ENCODE results near the gene ABHD4. TPM values are rescaled to one million over a fixed set of nuclear protein-coding genes. Genes with fewer than 3 reads are reported as not detected.

Gene ABHD4
- total and polyA plus RNA-seq, 10 of the 15 experiments (the other 5 are each of a cell fraction or from before 2014, with no cell fraction given), result 5.4 to 28.7 (median 10.8) TPM

DNA sequence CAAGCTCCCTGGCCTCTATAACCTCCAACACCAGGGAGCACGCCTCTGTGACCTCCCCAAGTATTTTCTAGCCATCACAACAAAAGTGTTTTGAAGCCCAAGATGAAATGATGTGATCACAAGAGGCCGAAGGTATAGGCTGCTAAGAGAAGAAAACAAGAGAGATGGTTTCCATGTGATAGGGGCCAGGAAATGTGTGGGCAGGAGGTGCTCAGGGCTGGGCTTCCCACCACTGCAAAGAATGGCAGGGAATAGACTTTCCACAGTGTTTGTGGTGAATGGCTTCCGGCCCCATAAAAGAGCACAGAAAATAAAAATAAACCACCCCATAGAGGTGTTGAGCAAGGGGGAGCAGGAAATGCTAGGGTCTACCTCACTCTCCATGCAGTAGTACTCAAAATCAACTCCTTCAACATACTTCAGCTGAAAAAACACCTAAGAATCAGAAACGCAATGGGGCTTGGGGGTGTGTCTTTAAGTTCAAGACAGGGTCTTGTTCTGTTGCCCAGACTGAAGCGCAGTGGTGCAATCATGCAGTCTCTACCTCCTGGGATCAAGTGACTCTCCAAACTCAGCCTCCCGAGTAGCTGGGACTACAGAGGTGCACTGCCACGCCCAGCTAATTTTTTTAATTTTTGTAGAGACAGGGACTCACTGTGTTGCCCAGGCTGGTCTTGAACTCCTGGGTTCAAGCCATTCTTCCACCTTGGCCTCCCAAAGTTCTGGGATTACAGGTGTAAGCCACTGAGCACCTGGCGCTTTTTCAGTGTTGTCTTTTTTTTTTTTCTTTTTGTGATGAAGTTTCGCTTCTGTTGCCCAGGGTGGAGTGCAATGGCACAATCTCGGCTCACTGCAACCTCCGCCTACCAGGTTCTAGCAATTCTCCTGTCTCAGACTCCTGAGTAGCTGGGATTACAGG, 36.2 kb upstream of the ABHD4 start:
- Histone ChIP-seq H3K4me1 (ENCODE audit: control insufficient read depth, insufficient read depth, low read length) (peaks cover 86% of the 10 kb centered on the region), H3K4me2 (ENCODE audit: control insufficient read depth, insufficient read depth) (peak overlapping the region; percentile 2; the same call in 1 of the 2 replicates)
- TF ChIP-seq, protein P1, sequence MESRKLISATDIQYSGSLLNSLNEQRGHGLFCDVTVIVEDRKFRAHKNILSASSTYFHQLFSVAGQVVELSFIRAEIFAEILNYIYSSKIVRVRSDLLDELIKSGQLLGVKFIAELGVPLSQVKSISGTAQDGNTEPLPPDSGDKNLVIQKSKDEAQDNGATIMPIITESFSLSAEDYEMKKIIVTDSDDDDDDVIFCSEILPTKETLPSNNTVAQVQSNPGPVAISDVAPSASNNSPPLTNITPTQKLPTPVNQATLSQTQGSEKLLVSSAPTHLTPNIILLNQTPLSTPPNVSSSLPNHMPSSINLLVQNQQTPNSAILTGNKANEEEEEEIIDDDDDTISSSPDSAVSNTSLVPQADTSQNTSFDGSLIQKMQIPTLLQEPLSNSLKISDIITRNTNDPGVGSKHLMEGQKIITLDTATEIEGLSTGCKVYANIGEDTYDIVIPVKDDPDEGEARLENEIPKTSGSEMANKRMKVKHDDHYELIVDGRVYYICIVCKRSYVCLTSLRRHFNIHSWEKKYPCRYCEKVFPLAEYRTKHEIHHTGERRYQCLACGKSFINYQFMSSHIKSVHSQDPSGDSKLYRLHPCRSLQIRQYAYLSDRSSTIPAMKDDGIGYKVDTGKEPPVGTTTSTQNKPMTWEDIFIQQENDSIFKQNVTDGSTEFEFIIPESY (IDR thresholded peaks at IDR 0.05), result no peak
- TF ChIP-seq MEF2A (IDR thresholded peaks at IDR 0.05; ENCODE audit: insufficient read depth, low read depth, low read length), result peak; percentile 82
- TF ChIP-seq TBL1XR1 (IDR thresholded peaks at IDR 0.05; ENCODE audit: low read depth, low read length), result 0 out of 2 replicates have a peak, but pooled peaks have one; percentile 63
- TF ChIP-seq SIX5 (IDR thresholded peaks at IDR 0.05; ENCODE audit: low read depth, low read length, severe bottlenecking), result no peak
- peak; percentile 36; the same call in 1 of the 2 replicates for TF ChIP-seq SMARCA5 (IDR thresholded peaks at IDR 0.05)
- peak; percentile 60; the same call in 1 of the 2 replicates for TF ChIP-seq PAX5 (IDR thresholded peaks at IDR 0.05; ENCODE audit: borderline replicate concordance, low read depth, low read length)
- 0 out of 2 replicates have a peak, but pooled peaks have one; percentile 52 for TF ChIP-seq TCF7 (IDR thresholded peaks at IDR 0.05; ENCODE audit: borderline replicate concordance)
- TF ChIP-seq ZNF384 (IDR thresholded peaks at IDR 0.05; ENCODE audit: borderline replicate concordance, low read depth, low read length), result 0 out of 2 replicates have a peak, but pooled peaks have one; percentile 27
- peak; percentile 96 for TF ChIP-seq EED (IDR thresholded peaks at IDR 0.05; ENCODE audit: low read depth)
- TF ChIP-seq EP300 (IDR thresholded peaks at IDR 0.05; ENCODE audit: borderline replicate concordance in 1 of 2, control insufficient read depth in 1 of 2, low read depth in 2 of 2, low read length in 2 of 2), result peak; percentile 61 to 76
- TF ChIP-seq RB1 (IDR thresholded peaks at IDR 0.05; ENCODE audit: borderline replicate concordance), result no peak
- peak; percentile 21; the same call in 1 of the 2 replicates for TF ChIP-seq POLR2A (IDR thresholded peaks at IDR 0.05; ENCODE audit: low read depth, low read length)
- no peak for TF ChIP-seq MYB (IDR thresholded peaks at IDR 0.05; ENCODE audit: borderline replicate concordance, low read depth, low read length)
- TF ChIP-seq RCOR1 (conservative IDR thresholded peaks at IDR 0.05; ENCODE audit: low read depth, low read length), result no peak
- peak; percentile 95 to 98 for TF ChIP-seq IKZF2 (IDR thresholded peaks at IDR 0.05)
- TF ChIP-seq, protein P2, sequence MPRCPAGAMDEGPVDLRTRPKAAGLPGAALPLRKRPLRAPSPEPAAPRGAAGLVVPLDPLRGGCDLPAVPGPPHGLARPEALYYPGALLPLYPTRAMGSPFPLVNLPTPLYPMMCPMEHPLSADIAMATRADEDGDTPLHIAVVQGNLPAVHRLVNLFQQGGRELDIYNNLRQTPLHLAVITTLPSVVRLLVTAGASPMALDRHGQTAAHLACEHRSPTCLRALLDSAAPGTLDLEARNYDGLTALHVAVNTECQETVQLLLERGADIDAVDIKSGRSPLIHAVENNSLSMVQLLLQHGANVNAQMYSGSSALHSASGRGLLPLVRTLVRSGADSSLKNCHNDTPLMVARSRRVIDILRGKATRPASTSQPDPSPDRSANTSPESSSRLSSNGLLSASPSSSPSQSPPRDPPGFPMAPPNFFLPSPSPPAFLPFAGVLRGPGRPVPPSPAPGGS (IDR thresholded peaks at IDR 0.05; ENCODE audit: borderline replicate concordance, insufficient read depth, low read depth, low read length, poor library complexity, severe bottlenecking), result peak; percentile 96

More for the DNA sequence above, 36.2 kb upstream of the ABHD4 start:
- peak; percentile 81 for DNase-seq (ENCODE audit: low read depth, low spot score)
- Histone ChIP-seq H3K9me3 (replicated peaks; ENCODE audit: control insufficient read depth, insufficient read depth, low read length) (no peaks in the 10 kb centered on the region), H3K36me3 (ENCODE audit: control insufficient read depth in 2 of 2, insufficient read depth in 2 of 2, low read length in 1 of 2) (peaks cover 0 to 3% of the 10 kb centered on the region in 2 experiments; a peak in 2 of 4 replicates), H3K4me3 (peak overlapping the region; percentile 33; the same call in 1 of the 2 replicates), H3K27me3 (replicated peaks in 1 of 2; ENCODE audit: control insufficient read depth in 2 of 2, insufficient read depth in 2 of 2, low read length in 1 of 2) (no peaks in the 10 kb centered on the region), H2AFZ (ENCODE audit: control insufficient read depth, low read depth, low read length) (no peak overlapping the region), H3K79me2 (ENCODE audit: control insufficient read depth, insufficient read depth, low read length) (peaks cover 10% of the 10 kb centered on the region), H3K27ac (ENCODE audit: control insufficient read depth, insufficient read depth) (peak overlapping the region; percentile 97), H3K9ac (ENCODE audit: control insufficient read depth, insufficient read depth, low read length) (peak overlapping the region; percentile 42), H4K20me1 (ENCODE audit: control insufficient read depth, insufficient read depth) (no peaks in the 10 kb centered on the region)
- no TSS peak for BruUV-seq (replicated peaks)
- in situ Hi-C loops (cut with MboI), result no loop called here
- ChIA-PET RAD21 (ENCODE audit: unreplicated experiment) (interaction anchor here (0.6 to 11.3 kb wide), 18 partner anchors 7 to 1086 kb away, joined by 3 to 156 read pairs (median 5); no protein-coding TSS in a partner anchor), POLR2A (interaction anchor here (0.5 to 7.7 kb wide), 11 partner anchors 7 to 177 kb away, joined by 3 to 74 read pairs (median 5); no protein-coding TSS in a partner anchor), SMC1A (ENCODE audit: uncharacterized antibody, unreplicated experiment) (interaction anchor here (0.6 to 4.9 kb wide), 19 partner anchors 7 to 254 kb away, joined by 3 to 134 read pairs (median 5); partner anchors contain the start of gene SLC7A7), CTCF (interaction anchor here (0.6 to 12.5 kb wide), 14 partner anchors 8 to 1685 kb away, joined by 3 to 236 read pairs (median 4); no protein-coding TSS in a partner anchor)
- FAIRE-seq, result no peak
- 4% methylated on average over 11 of the region's 11 CpGs for WGBS (ENCODE audit: insufficient coverage, insufficient replicate concordance, low lambda C conversion rate, missing lambda C conversion rate)
- intact Hi-C loops (cut with micrococcal nuclease; ENCODE audit: unreplicated experiment), result no loop called here
- ATAC-seq, result peak; percentile 3
